GM19372 (cell line): ENCODE results near the gene SYTL4.

Experiments
- ATAC-seq: cut with Tn5 transposase; IDR thresholded peaks from one replicate; pipeline ENCODE4 v1.9.1; 2021; ENCODE audit warnings: mild to moderate bottlenecking, low read depth, moderate library complexity; ENCODE audit not compliant: unreplicated experiment

Gene SYTL4

DNA sequence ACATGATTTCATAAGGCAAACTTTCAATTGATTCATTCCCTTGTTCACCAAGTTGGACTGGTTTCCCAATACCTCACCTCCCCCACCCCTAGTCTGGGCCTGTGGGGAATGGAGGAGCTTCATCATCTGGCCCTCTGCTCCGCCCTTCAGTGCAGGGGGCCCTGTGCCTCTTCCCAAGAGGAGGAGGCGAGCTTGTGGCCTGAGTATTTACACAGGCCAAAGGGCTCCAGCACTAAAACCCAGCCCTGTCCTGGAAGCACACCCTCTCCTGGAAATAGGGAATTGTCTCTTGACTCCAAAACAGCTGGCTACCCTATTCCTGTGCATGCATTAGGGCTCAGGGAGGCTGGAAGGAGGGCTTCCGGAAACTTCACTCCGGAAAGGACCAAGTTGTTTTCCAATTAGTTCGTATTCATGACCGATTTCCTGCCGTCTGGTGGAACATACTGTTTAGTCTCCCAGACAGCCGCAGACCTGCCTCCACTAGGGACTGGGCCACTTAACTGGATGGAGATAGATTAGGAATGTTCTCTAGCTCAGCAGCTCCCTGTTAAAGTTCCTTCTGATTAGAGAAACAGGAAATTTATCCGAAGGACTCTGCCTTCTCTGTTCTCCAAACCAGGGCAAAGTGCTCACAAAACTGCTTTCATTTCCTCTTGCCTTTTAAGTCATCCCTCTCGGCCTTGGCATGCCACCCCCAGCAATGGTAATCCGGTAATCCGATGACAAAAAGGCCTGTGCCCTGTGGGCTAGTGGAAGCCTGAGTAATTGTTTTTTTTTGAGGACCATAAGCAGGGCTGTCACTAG, 82.2 kb downstream of the SYTL4 start:
- no peak for ATAC-seq

DNA sequence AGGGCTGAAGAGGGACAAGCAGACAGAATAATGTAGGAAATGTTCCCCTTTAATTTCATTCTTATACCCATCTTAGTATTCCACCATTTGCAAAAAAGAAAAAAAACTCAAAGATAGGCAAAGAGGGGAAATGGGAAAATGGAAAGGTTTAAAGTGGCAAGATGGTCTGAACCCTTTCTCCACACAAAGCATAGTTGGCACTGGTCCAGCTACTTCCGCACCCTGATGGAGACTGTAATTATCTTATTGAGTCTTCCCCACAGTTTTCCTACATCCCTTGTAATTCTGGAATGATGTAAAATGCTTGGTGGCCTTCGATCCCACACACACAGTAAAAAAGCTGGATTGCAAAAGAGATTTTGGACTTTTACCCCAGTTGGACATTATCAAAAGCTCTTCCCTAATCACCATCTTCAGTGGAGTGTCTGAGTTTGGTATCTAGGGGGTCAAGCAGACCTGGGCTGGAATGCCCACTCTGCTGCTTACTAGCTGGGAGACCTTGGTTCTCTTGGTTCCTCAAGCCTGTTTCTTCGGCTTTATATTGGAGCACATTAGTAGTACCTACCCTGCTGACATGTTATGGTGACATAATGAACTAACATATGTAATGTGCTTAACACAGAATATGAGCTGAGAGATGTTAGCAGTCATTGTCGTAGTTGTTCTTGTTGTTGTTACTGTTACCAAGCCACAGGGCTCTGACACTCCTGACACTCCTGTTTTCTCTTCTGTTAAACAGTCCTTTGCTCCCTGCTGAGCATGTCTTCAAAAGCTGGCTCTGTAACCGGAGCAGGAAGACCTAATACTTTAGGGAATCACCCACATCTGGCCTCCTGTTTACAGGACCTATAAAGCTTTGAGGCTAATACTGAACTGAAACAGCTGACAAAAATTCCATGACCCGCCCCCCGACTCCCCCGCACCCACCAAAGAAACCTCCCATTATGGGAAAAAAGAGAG, 83.2 kb downstream of the SYTL4 start:
- ATAC-seq, result no peak

DNA sequence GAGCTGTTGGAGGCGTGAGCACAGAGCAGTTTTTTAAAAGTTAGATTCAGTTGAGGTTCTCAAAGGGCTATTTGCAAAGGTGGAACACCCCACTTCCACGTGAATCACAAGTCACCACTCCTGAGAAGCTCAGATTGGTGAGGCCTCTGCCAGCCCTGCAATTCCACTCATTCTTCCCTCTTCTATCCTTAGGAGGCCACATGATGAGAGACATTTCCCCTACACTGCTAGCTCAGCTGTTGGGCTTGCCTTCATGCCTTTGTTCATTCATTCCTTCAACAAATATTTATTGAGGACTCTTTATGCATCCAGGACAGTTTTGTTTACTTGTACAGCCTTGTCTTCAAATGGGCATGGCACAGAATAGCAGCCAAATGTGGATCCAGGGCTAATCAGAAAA, 84.2 kb downstream of the SYTL4 start:
- no peak for ATAC-seq

DNA sequence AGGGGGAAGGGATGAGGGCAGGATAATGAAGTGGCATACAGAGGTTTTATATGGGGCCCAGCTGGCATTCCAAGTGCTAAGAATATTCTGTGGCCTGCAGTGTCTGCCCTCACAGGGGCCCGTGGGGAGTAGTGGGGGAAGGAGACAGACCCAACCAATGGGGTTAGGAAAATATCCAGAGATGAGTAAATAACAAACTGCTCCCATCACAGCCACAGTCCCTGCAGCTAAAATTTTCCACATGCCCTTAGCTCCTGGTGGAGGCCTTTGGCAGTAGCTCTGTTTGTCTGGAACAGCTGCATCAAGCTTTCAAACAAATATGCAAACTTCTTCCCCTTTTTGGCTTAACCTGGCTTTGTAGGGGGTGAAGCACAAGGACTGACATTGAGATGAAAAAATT, 84.8 kb downstream of the SYTL4 start:
- ATAC-seq, result no peak

DNA sequence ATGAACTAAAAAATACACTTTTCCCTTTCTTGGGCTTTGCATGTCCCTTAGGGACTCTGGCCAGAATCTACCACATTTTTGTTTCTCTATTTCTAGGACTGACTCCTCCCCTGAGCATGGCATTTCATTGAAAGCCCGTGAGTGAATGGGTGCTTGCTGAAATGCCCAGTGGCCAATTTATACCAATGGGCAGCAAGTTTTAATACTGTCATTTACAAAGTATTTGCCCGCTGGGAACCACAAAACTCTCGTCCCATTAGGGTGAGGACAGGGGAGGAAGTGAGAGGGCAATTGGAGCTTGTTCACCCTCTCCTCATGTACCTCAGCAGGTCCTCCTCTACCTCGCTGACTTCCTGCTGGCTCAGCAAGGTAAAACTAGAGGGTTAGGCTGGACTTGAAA, 86.8 kb downstream of the SYTL4 start:
- no peak for ATAC-seq

DNA sequence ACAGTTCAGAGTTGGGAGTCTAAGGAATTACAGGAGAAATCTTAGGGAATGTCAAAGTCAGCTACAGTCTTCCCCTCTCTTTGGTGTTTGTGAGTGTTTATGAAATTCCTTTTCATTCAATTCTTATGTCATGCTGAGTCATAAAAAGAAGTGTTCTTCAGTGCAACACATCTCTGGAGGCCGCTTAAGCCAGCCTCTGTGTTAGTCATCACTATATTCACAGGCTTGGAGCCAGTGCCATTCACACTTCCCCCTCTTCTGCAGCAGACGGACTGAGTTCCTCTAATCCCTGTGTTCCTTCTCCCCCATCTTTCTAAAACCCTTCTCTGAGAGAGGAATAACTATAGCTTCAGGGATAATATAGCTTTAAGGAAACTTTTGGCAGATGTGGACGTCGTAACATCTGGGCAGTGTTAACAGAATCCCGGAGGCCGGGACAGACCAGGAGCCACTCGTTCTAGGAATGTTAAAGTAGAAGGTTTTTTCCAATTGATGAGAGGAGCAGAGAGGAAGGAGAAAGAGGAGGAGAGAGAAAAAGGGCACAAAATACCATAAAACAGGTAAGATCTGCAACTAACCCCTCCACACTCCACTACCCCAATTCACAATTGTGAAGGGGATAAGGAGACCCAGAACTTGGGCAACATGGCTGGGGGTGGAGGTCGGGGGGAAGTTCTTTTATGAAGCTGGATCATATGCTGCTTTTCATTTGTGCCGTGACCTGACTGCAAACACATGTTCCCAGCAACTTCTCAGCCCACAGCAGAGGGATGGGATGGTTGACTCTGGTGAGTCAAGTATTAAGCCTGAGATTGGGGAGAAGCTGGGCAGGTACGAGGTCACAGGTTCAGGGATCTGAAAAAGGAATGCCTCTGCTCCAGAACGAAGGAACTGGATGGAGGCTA, 87.7 kb downstream of the SYTL4 start, which contains the start of gene SRPX2:
Gene SRPX2, plus strand, starts transcription at position 244 of the 905 bp plus-strand sequence. CDS start 2,124 bp downstream, outside the sequence.
- no peak for ATAC-seq

DNA sequence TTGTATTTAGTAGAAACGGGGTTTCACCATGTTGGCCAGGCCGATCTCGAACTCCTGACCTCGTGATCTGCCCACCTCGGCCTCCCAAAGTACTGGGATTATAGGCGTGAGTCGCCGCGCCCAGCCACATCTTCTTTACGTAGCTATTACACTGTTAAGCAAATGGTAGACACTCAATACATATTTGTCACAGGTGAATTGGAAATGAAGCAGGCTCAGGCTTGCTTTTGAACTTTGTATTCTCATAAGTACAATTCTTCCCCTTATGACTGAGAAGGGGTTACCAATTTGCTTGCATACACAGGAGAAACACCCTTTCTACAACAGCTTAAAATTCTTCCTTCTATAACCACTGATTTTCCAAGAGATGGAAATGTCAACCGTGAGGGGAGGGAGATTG, 88.7 kb downstream of the SYTL4 start:
- ATAC-seq, result no peak

DNA sequence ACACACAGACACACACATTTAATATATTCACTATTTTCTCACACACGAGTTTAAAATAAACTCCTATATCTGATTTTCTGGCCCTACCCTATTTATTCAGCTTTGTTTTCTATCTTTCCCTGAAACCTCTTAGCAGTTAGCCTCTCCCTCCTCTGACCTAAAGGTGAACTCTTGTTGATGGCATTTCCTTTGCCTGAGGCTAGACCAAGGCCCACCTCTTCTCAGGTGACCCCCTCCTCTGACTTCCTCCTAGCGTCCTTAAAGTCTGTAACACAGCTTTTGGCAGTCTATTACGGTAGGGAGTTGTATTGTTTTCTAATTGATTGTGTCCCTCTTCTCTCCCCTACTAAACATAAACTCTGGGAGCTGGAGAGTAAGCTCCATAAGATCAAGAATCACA, 89.6 kb downstream of the SYTL4 start:
- no peak for ATAC-seq

DNA sequence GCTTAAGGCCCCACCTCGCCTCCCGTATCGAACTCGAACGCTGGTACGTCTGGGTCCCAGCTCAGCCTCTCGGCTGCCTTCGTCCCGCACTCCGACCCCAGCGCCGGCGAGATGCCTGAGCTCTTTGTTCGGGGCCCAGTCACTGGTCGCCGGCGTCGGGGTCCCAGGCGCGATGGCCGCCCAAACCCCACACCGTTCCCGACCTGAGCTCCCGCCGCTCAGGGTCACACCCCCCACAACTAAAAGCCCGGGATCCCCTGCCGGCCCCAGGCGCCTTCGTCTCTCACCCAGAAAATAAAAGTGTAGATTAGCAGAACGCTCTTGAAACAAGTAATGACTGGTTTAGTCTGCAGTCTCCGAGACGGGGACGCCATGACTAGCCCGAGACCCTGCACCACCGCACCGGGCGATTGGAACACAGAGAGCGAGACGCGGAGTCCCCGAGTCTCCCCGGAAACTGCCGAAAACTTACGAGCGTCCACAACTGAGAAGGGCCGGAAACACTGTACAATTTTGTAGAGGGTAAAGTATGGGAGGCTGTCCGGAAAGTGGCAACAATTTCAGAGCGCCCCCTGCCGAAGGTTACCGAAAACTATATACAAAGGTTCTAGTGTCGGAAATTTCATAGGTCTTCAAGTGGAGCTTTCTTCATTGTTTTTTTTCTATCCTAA, 95.5 kb downstream of the SYTL4 start, which contains the start of gene TSPAN6:
Gene TSPAN6, minus strand, starts transcription at position 486 of the 671 bp plus-strand sequence. Its CDS starts 112 bp downstream, at position 374.
- peak; percentile 56 for ATAC-seq

DNA sequence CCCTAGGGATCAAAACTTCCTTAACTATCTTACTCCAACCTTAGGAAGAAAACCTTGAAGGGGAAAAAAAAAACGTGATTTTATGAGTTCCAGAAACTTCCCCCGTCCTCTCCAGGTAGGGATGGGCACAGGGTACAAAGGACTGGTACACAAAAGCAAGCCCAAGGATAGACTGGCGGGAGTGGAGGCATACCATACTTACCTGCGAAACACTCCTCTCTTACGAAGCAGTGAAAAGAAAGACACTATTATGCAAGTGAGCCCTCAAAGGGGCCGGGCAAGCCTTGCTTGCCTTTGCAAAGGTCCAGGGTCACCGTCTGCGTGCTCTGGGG, 96.0 kb downstream of the SYTL4 start:
- no peak for ATAC-seq

DNA sequence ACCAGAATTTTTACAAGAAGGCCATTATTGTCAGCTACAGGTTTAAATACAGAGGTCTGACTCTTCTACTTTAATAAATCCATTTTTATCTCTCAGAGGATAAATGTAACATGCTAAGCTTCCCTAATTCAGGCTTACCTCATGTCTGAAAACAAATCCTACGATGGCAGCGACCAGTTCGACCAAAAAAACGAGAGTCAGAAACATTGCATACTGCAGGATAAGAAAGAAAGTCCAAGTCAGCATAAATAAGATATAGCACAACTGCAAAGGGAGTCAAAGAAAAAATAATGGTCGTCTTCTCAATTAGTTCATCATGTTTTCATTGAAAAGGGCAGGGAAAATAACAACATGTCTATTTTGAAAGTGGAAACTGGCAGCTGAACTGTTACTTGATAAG, 96.9 kb downstream of the SYTL4 start:
- ATAC-seq, result no peak

DNA sequence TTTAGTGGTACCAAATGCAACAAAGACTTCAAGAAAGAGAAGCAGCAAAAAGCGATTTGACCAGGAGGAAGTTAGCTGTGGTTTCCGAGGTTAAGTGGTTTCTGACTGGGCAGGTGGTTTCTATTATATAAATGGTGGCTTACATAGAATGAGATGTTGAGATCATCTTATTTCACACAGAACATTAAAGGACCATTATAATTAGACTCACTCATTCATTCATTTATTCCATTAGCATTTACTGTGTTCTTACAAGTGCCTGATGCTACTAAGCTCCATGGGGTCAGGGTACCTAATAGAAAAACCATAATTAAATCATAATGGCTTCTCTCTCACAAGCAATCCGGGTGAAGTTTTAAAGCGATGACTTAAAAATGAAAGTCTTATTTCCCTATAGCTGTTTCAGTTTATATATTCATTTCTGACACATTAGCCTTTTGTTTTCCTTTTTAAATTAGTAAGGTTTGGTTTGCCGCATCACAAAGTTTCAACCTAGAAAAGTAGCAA, 105.9 kb downstream of the SYTL4 start:
- peak; percentile 89 for ATAC-seq
